H1 (cell line): Measurements from ENCODE around the gene CPNE5. TPM values are rescaled to one million over a fixed set of nuclear protein-coding genes. Genes with fewer than 3 reads are reported as not detected.

Source experiments
- CTCF ChIA-PET: fragments of 300-600 bp; sonication (Branson Sonifier 250); formaldehyde crosslinking; loops from one replicate; lab custom pipeline; 2021; ENCODE audit not compliant: partially characterized antibody; lab: Charles Lee
- POLR2A ChIA-PET: fragments of 300-600 bp; sonication (Branson Sonifier 250); formaldehyde crosslinking; loops from one replicate; lab custom pipeline; 2021; ENCODE audit warnings: inconsistent platforms; ENCODE audit not compliant: partially characterized antibody; lab: Charles Lee
- DNase-seq, 2 experiments: peaks; one replicate each; pipeline versions ENCODE4 v3.0.0 to v3.0.0-alpha.2; 2010 to 2022; ENCODE audit warnings: low spot score in 2 of 2, low read depth in 1 of 2, mixed read lengths in 1 of 2
- FAIRE-seq: peaks from 2 replicates; lab custom pipeline; 2011; peaks lifted over from hg19 to GRCh38; lab: Jason Lieb, UNC
- H2AFZ ChIP-seq: 2 replicates; pipeline ENCODE4 v1.8.1; 2012; ENCODE audit warnings: low read length, inconsistent platforms
- H2AK5ac ChIP-seq: 2 replicates; pipeline ENCODE4 v1.6.1; 2013; ENCODE audit warnings: low read depth, low read length
- H2BK120ac ChIP-seq: replicated peaks from 2 replicates; pipeline ENCODE3; 2013; ENCODE audit warnings: low read depth, low read length, inconsistent platforms
- H2BK12ac ChIP-seq: 2 replicates; pipeline ENCODE4 v1.6.1; 2013; ENCODE audit warnings: low read depth, low read length
- H2BK15ac ChIP-seq: 2 replicates; pipeline ENCODE4 v1.6.1; 2013; ENCODE audit warnings: low read length
- H2BK20ac ChIP-seq: 2 replicates; pipeline ENCODE4 v1.6.1; 2013; ENCODE audit warnings: low read length
- H2BK5ac ChIP-seq: 2 replicates; pipeline ENCODE4 v1.6.1; 2013; ENCODE audit warnings: low read depth, low read length
- H3K14ac ChIP-seq: 2 replicates; pipeline ENCODE4 v1.6.1; 2013; ENCODE audit warnings: inconsistent platforms; ENCODE audit not compliant: insufficient read length
- H3K18ac ChIP-seq: 2 replicates; pipeline ENCODE4 v1.6.1; 2013; ENCODE audit warnings: low read length; ENCODE audit errors: extremely low read depth
- H3K23ac ChIP-seq: 2 replicates; pipeline ENCODE4 v1.6.1; 2013; ENCODE audit warnings: inconsistent platforms; ENCODE audit not compliant: insufficient read length
- H3K23me2 ChIP-seq: 2 replicates; pipeline ENCODE4 v1.6.1; 2013; ENCODE audit warnings: low read depth, low read length
- H3K27ac ChIP-seq: 2 replicates; pipeline ENCODE4 v1.6.1; 2011; ENCODE audit warnings: low read depth, low read length, inconsistent platforms
- H3K27me3 ChIP-seq, 4 experiments: replicated peaks in 1 of 4; 1 replicate in 1 of 4; 2 replicates in 3 of 4; pipeline versions ENCODE4 v1.6.1 to v1.8.1; 2011 to 2013; ENCODE audit warnings: low read length in 3 of 4, mild to moderate bottlenecking in 3 of 4, inconsistent platforms in 2 of 4, mixed read lengths in 2 of 4, moderate library complexity in 1 of 4; ENCODE audit not compliant: control insufficient read depth in 3 of 4, insufficient read depth in 3 of 4; ENCODE audit errors: extremely low read depth in 1 of 4
- H3K36me3 ChIP-seq, 4 experiments: 2 replicates each; pipeline versions ENCODE4 v1.6.1 to v1.8.1; 2011 to 2013; ENCODE audit warnings: mild to moderate bottlenecking in 4 of 4, low read length in 3 of 4, moderate library complexity in 2 of 4, control low read depth in 1 of 4, inconsistent platforms in 1 of 4; ENCODE audit not compliant: insufficient read depth in 4 of 4, control insufficient read depth in 2 of 4
- H3K4ac ChIP-seq: replicated peaks from 2 replicates; pipeline ENCODE3; 2013; ENCODE audit warnings: low read length, low read depth, mixed read lengths, inconsistent platforms; ENCODE audit not compliant: insufficient read length
- H3K4me1 ChIP-seq, 4 experiments: replicated peaks in 1 of 4; 1 replicate in 1 of 4; 2 replicates in 3 of 4; pipeline versions ENCODE4 v1.6.1 to v1.8.1; 2011 to 2013; ENCODE audit warnings: low read length in 3 of 4, inconsistent platforms in 2 of 4, mixed read lengths in 1 of 4; ENCODE audit not compliant: insufficient read depth in 4 of 4, control insufficient read depth in 3 of 4
- H3K4me2 ChIP-seq, 2 experiments: 2 replicates each; pipeline versions ENCODE4 v1.6.1 to v1.8.1; 2011 to 2013; ENCODE audit warnings: low read depth in 2 of 2, low read length in 2 of 2, control low read depth in 1 of 2, inconsistent platforms in 1 of 2, mild to moderate bottlenecking in 1 of 2; ENCODE audit not compliant: insufficient read depth in 1 of 2
- H3K4me3 ChIP-seq, 4 experiments: fragments of 200-600, 300-600 bp in 1 of 4; sonication (generic), shearing (Covaris generic), sonication (Bioruptor Twin) in 1 of 4; 2 replicates each; pipeline versions ENCODE4 v1.5.1 to v1.8.1; 2011 to 2016; ENCODE audit warnings: low read length in 4 of 4, low read depth in 3 of 4, control low read depth in 2 of 4, inconsistent platforms in 2 of 4, mild to moderate bottlenecking in 2 of 4, mixed read lengths in 1 of 4, moderate library complexity in 1 of 4; ENCODE audit not compliant: insufficient read depth in 2 of 4; ENCODE audit errors: extremely low read depth in 1 of 4
- H3K56ac ChIP-seq: replicated peaks from 2 replicates; pipeline ENCODE3; 2013; ENCODE audit warnings: low read depth, mild to moderate bottlenecking, mixed read lengths, low read length, inconsistent platforms; ENCODE audit not compliant: insufficient read length
- H3K79me1 ChIP-seq: 2 replicates; pipeline ENCODE4 v1.6.1; 2013; ENCODE audit warnings: low read depth, low read length, control low read depth
- H3K79me2 ChIP-seq, 2 experiments: 2 replicates each; pipeline versions ENCODE4 v1.6.1 to v1.8.1; 2012 to 2013; ENCODE audit warnings: low read length in 2 of 2, mild to moderate bottlenecking in 2 of 2, inconsistent platforms in 1 of 2; ENCODE audit not compliant: insufficient read depth in 2 of 2, control insufficient read depth in 1 of 2
- H3K9ac ChIP-seq, 4 experiments: replicated peaks in 1 of 4; 1 replicate in 1 of 4; 2 replicates in 3 of 4; pipeline versions ENCODE4 v1.6.1 to v1.8.1; 2011 to 2013; ENCODE audit warnings: low read depth in 3 of 4, low read length in 3 of 4, control low read depth in 2 of 4, mild to moderate bottlenecking in 2 of 4, moderate library complexity in 2 of 4, inconsistent platforms in 1 of 4; ENCODE audit errors: extremely low read depth in 1 of 4
- H3K9me3 ChIP-seq, 2 experiments: 2 replicates each; pipeline versions ENCODE4 v1.6.1 to v1.8.1; 2012 to 2013; ENCODE audit warnings: mild to moderate bottlenecking in 2 of 2, moderate library complexity in 2 of 2, control low read depth in 1 of 2, inconsistent platforms in 1 of 2, low read depth in 1 of 2, low read length in 1 of 2, mixed read lengths in 1 of 2; ENCODE audit not compliant: insufficient read depth in 2 of 2
- H4K20me1 ChIP-seq, 2 experiments: replicated peaks in 1 of 2; 2 replicates each; pipeline versions ENCODE3 to v1.8.1; 2011 to 2013; ENCODE audit warnings: inconsistent platforms in 2 of 2, low read length in 2 of 2, mild to moderate bottlenecking in 1 of 2; ENCODE audit not compliant: insufficient read depth in 2 of 2, control insufficient read depth in 1 of 2
- H4K5ac ChIP-seq: 2 replicates; pipeline ENCODE4 v1.6.1; 2013; ENCODE audit warnings: low read length, low read depth, mixed read lengths, inconsistent platforms; ENCODE audit not compliant: insufficient read length
- H4K8ac ChIP-seq: 2 replicates; pipeline ENCODE4 v1.8.0; 2013; ENCODE audit warnings: mild to moderate bottlenecking, moderate library complexity, low read length, inconsistent platforms; ENCODE audit not compliant: insufficient read depth; ENCODE audit errors: extremely low read depth
- H4K91ac ChIP-seq: replicated peaks from 2 replicates; pipeline ENCODE3; 2013; ENCODE audit warnings: low read length, mixed read lengths, inconsistent platforms; ENCODE audit not compliant: insufficient read length
- HDAC2 ChIP-seq, 2 experiments: fragments of 300-600 bp in 1 of 2; sonication (generic) in 1 of 2; IDR thresholded peaks; 2 replicates each; pipeline ENCODE4 v1.6.1; 2011 to 2012; ENCODE audit warnings: low read depth in 2 of 2, low read length in 2 of 2, mild to moderate bottlenecking in 2 of 2, moderate library complexity in 2 of 2, borderline replicate concordance in 1 of 2, inconsistent platforms in 1 of 2
- KDM1A ChIP-seq: fragments of 200-600, 300-600 bp; sonication (generic); IDR thresholded peaks from 2 replicates; pipeline ENCODE4 v1.7.1; 2016; ENCODE audit warnings: mild to moderate bottlenecking, low read length, borderline replicate concordance
- ZNF274 ChIP-seq: IDR thresholded peaks from 2 replicates; pipeline ENCODE4 v1.7.0; 2012; ENCODE audit warnings: low read length, borderline replicate concordance; ENCODE audit errors: extremely low read depth
- WGBS, 2 experiments: shearing (Covaris generic) in 1 of 2; methylation state at CpG; one replicate each; pipeline versions ENCODE4 v1.1.6 to v1.1.7; 2013 to 2015; ENCODE audit warnings: low lambda C conversion rate in 2 of 2, mixed read lengths in 2 of 2, inconsistent platforms in 1 of 2, low coverage in 1 of 2, missing lambda C conversion rate in 1 of 2; ENCODE audit not compliant: insufficient replicate concordance in 2 of 2, insufficient coverage in 1 of 2, insufficient read length in 1 of 2; ENCODE audit errors: extremely low coverage in 1 of 2, missing lambda C conversion rate in 1 of 2; 5-methylcytosine and 5-hydroxymethylcytosine counted together
- polyA plus RNA-seq, 7 experiments: library from polyadenylated mRNA; depleted of rRNA in 3 of 7; stranded (reverse) in 5 of 7; unstranded in 2 of 7; fragments of >200 nt in 5 of 7; fragments of 200-250 nt in 2 of 7; gene quantifications; 1 replicate in 5 of 7; 2 replicates in 1 of 7; 4 replicates in 1 of 7; pipeline versions ENCODE4 v1.2.1 to v1.2.3, GENCODE V29; 2011 to 2013; ENCODE audit warnings: missing spikeins in 2 of 7, mixed read lengths in 2 of 7
- total RNA-seq: library from RNA; stranded (reverse); fragmentation: NEBNext Ultra II Directional; extraction: Animal tissue kit (Norgen Biotek cat#: 25700); gene quantifications from 2 replicates; pipeline ENCODE4 v1.2.1, GENCODE V29; 2021

CPNE5 gene
- total and polyA plus RNA-seq, 2 of the 8 experiments (the other 6 are each of a cell fraction or from before 2014, with no cell fraction given): 0.88 to 1.8 TPM

GRCh38 chr6:36734486-36735060, 104.7 kb downstream of the CPNE5 start:
- ChIA-PET POLR2A (interaction anchor here (0.9 kb wide), 1 partner anchor 141 kb away, joined by 4 read pairs; no protein-coding TSS in a partner anchor), CTCF (interaction anchor here (1.0 to 3.5 kb wide), 7 partner anchors 11 to 119 kb away, joined by 3 to 22 read pairs (median 7); no protein-coding TSS in a partner anchor)
- no peak overlapping the region for H2AK5ac ChIP-seq
- no peaks in the 10 kb centered on the region for H3K79me1 ChIP-seq
- no peak overlapping the region for H2BK12ac ChIP-seq
- H2BK20ac ChIP-seq: no peak overlapping the region
- no peaks in the 10 kb centered on the region for H3K79me2 ChIP-seq
- H3K4me2 ChIP-seq: no peak overlapping the region
- peaks cover 2 to 12% (median 6%) of the 10 kb centered on the region in 4 experiments; a peak in 5 of 7 replicates for H3K4me1 ChIP-seq
- H2BK120ac ChIP-seq: no peak overlapping the region
- no peaks in the 10 kb centered on the region; a peak in 1 of 7 replicates for H3K27me3 ChIP-seq
- no peak overlapping the region for H3K9ac ChIP-seq
- H3K4me3 ChIP-seq: no peak overlapping the region
- no peak overlapping the region for H4K8ac ChIP-seq
- H3K56ac ChIP-seq: no peak overlapping the region
- H3K9me3 ChIP-seq: no peaks in the 10 kb centered on the region
- WGBS, 2 experiments: 94% methylated on average over 7 of the region's 7 CpGs; no CpG with 5 or more reads in 1 of the 2 experiments
- no peak overlapping the region for H3K27ac ChIP-seq
- no peaks in the 10 kb centered on the region for H4K20me1 ChIP-seq
- DNase-seq (no peak), FAIRE-seq (no peak)
- no peak overlapping the region for H2AFZ ChIP-seq
- no peak overlapping the region for H3K4ac ChIP-seq
- H3K14ac ChIP-seq: no peak overlapping the region
- no peak overlapping the region for H3K23ac ChIP-seq
- no peak overlapping the region for H4K5ac ChIP-seq
- no peak overlapping the region for H4K91ac ChIP-seq
- H2BK15ac ChIP-seq: no peak overlapping the region
- TF ChIP-seq KDM1A (peak; percentile 94), ZNF274 (no peak), HDAC2 (IDR thresholded peaks at IDR 0.05; ENCODE audit: borderline replicate concordance in 1 of 2, low read depth in 2 of 2, low read length in 2 of 2) (peak in 1 of 2 experiments; percentile 76; a peak in 1 of 4 replicates)
- H3K23me2 ChIP-seq: no peaks in the 10 kb centered on the region; the same call in 1 of the 2 replicates
- H2BK5ac ChIP-seq: no peak overlapping the region
- H3K18ac ChIP-seq: no peak overlapping the region
- H3K36me3 ChIP-seq: no peaks in the 10 kb centered on the region
